Femur (tissue), 1 donor: Measurements from ENCODE around the gene ELN.
"Not testable (repeated sequence)": the region's sequence is repeated elsewhere in the genome, so short reads cannot be mapped to it uniquely, and the experiment has no call there.

Experiments used
- DNase-seq: peaks from one replicate; pipeline ENCODE4 v3.0.0-alpha.2; 2017

The ELN gene

DNA sequence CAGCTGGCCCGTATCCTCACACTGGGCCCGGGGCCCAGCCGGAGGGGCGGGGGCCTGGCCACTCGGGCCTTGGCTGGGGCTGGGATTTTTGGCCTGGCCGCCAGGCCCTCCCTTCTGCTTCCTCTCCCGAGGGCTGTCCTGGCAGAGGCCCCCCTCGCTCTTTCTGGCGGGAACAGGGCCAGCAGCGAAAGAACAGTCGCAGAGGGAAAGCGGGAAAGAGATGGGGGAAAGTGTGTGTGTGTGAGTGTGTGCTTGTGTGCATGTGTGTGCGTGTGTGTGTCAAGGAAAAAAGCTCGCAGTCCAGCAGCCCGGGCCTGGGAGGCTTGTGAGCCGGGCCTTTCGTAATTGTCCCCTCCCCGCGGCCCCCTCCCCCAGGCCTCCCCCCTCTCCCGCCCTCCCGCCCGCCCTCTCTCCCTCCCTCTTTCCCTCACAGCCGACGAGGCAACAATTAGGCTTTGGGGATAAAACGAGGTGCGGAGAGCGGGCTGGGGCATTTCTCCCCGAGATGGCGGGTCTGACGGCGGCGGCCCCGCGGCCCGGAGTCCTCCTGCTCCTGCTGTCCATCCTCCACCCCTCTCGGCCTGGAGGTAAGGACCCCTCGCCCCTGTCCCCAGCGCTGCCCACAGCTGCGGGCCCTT is at the start of gene ELN:
ELN (plus strand) TSS at position 491 of the 638 bp plus-strand sequence; CDS start at position 506, 15 bp downstream.
- peak; percentile 94 for DNase-seq

DNA sequence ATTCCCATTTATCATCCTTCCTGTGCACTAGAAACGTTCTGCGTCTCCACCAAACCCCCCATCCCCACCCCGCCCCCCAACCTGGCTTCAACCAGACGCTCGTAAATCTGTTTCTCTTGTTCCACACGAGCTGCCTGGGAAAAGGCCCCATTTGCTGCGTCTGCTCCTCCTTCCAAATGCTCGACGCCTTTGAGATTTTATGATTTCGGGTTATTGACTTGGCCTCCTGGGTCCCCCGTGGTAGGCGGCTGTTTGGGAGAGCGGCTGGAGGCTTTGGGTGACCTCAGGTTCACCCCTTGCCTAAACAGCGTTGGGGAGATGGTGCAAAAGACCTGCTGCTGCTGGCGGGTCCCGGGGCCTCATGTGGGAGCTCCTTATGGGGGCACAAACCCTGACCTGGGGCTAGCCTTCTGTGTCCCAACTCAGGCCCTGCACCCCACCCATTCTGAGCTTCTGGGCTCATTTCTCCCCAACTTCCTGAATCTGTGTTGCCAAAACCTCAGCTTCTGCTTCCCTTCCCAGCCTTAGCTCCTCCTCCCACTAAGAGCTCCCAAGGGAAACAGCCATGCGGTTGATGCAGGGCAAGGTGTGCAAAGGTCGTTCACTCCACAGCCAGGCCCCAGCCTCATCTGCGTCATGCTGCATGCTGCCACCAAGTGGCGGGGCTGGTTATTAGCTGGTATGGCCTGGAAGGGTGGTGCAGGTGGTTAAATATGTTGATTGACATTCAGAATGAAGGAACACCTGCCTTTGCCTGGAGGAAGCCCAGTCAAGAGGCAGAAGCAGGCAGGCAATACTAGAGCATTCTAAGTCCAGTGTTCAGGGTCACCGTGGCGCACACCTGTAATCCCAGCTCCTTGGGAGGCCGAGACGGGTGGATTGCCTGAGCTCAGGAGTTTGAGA is 49.1 kb upstream of the ELN start:
- DNase-seq: peak; percentile 57

DNA sequence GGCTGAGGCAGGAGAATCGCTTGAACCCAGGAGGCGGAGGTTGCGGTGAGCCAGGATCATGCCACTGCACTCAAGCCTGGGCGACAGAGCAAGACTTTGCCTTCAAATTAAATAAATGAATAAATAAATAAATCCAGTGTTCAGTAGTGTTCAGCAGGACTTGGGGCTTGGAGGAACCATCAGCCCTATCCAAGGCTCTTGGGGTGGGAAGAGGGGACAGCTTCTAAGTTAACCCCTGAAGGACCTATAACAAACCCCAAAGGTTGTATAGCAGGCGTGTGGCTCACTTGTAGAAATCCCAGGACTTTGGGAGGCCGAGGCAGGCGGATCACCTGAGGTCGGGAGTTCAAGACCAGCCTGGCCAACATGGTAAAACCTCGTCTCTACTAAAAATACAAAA is 48.3 kb upstream of the ELN start:
- DNase-seq: not testable (repeated sequence)

DNA sequence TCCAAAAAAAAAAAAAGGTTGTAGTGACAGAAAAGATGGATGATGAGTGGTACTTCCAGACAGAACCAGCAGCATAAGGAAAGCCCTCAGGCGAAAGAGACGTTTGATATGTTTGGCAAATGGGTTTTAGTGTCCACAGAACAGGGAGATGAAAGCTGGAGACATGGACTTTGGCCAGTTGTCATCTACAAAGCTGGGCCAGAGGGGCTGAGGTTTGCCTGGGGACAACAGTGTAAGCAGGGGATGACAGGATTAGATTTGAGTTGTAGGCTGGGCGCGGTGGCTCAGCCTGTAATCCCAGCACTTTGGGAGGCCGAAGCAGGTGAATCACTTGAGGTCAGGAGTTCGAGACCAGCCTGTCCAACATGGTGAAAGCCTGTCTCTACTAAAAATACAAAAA is 47.8 kb upstream of the ELN start:
- no peak for DNase-seq

DNA sequence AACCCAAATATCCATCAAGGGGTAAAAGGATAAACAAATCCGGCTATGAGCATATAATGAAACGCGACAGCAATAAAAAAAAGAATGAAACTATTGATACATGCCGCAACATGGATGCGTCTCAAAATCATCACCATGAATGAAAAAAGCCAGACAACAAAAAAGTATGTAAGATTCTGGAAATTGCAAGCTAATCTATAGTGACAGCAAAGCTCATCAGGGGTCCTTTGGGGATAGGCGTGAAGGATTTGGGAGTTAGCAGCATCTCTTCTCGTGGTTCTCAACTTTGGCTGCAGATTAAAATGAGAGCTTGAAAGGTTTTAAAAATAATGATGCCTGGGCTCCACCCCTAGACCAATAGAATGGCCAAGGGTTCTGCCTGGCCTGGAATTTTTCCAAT is 46.0 kb upstream of the ELN start:
- DNase-seq: no peak

DNA sequence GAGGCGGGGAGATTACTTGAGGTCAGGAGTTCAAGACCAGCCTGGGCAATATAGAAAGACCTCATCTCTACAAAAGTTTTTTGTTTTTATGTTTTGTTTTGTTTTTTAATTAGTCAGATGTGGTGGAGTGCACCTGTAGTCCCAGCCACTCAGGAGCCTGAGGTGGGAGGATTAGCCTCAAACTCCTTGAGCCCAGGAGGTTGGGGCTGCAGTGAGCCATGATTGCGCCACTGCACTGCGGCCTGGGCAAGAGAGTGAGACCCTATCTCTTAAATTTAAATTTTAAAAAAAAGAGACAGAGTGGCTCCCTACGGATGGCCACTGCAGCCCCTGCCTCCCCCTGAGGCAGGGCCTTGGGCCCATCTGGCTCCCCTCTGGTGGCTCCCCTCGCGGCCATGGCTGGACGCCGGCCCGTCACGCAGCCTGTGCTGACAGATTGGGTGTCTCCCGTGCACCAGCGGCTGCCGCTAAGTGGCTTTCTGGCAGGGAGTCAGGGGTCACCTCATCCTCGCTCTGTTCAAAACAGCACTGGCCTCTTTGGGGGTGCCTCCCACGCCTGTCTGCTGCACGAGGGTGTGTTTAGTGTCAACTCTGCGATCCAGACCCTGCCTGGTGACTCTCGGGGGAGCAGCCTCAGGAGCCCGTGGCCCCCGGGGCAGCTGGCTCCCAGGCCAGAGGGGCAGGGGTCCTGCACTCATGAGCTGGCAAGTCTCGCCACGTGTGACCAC is 44.4 kb upstream of the ELN start:
- no peak for DNase-seq

DNA sequence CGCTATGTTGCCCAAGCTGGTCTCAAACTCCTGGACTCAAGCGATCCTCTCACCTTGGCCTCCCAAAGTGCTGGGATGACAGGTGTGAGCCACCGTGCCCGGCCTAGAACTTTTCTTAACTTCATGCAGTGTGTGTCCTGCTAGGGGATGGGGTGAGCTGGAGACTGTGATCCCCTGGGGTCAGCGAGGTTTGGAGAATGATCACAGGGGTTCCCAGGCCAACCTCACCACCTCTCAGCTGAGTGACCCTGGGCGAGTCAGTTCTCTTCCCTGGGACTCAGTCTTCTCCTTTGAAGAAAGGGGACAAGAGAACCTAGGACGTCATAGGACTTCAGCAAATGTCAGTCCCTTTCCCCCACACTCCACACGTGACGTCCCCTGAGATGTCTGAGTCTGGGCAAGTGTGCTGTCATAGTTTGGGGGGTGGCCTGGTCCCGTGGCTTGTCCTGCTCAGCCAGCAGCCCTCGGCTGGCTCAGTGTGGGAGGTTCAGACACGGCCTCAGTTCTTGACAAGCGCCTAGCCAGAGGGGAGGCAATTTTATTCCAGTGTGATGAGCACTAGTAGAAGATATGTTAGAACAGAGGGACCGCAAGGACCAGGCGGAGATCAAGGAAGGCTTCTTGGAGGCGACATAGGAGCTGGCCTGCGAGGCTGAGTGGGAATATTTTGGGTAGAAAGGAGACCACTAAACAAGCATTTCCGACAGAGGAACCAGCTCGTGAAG is 43.3 kb upstream of the ELN start:
- no peak for DNase-seq

DNA sequence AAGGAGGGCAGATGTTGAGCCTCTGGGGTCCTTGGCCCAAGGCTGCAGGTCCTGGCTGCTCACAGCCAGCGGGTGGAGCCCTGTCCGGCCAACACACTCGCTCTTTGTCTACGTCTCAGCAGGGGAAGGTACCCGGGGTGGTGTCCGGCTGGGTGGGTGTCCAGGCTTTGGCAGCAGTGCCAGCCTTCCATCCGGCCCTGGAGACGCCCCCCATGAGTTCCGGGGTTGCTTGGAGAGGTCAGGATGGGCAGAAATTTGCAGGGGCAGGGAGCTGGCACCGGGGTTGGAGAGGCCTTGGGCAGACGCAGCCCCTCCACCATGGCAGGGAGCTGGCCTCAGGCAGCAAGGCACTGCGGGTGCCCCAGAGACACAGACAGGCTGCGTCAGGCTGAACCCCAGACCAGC is 42.2 kb upstream of the ELN start:
- DNase-seq: no peak

DNA sequence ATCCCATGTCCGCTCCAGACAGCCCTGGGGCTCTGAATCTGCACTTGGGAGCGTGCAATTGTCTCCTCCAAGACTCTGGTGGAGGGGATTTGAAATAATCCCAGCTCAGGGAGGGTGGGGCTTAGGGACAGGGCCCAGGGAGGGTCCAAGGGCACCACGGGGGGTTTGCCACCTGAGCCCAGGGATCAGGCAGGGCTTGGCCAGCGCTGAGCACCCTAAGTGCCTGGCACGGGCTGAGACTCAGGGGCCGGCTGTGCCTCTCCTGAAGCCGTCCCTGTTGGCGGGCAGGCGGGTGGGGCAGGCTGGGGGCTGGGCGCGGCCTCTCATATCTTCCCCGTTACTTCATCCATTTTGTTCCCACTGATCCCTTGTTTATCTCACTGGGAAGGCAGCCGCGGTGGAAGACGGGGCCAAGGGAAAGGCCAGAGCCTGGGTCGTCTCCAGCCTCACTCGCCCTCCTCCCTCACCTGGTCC is 41.8 kb upstream of the ELN start:
- no peak for DNase-seq

DNA sequence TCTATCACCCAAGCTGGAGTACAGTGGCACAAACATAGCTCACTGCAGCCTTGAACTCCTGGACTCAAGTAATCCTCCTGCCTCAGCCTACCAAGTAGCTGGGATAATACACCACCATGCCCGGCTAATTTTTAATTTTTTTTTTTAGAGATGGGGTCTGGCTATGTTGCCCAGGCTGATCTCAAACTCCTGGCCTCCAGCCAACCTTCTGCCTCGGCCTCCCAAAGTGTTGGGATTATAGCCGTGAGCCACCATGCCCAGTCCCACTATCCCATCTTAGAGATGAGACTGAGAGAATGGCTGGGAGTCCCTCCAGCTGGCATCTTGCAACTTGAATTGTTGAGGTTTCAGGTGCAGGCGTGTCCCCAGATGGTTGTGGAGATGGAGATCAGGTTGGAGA is 40.7 kb upstream of the ELN start:
- no peak for DNase-seq

DNA sequence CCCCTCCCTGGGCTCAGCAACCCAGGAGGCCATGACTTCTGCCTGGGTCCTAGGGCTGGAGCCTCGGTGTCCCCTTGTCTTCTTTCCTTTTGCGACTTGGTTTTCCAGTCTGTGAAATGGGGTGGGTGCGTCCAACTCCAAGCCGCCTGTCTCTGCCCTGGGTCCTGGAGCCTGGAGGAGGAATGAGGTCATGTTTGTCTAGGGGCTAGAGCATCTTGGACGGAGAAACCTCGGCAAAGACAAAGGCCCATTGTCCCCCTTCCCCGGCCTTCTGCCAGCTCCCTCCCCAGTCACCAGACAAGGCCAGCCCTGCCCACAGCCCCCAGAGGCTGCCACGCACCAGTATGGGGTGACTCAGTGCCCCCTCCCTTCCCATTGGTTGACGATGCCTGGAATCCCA is 39.8 kb upstream of the ELN start:
- DNase-seq: no peak

DNA sequence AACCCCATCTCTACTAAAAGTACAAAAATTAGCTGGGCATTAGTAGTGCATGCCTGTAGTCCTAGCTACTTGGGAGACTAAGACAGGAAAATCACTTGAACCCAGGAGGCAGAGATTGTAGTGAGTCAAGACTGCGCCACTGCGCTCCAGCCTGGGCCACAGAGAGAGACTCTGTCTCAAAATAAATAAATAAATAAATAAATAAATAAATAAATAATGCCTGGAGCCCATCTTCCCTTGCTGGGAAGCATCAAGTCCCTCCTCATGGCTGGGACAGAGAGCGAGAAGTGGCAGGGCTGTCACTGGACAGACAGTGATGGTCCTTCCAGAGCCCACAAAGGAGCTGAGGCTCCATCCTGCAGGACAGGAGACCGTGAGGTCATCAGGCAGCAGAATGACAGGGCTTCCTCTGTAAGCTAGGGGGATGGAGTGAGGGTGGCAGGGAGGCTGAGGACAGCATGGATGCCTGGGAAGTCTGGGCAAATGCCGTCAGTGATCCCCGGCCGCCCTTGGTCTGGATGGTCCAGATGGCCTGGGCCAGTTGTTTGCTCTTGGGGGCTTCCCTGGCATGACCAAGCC is 36.4 kb upstream of the ELN start:
- DNase-seq: no peak

DNA sequence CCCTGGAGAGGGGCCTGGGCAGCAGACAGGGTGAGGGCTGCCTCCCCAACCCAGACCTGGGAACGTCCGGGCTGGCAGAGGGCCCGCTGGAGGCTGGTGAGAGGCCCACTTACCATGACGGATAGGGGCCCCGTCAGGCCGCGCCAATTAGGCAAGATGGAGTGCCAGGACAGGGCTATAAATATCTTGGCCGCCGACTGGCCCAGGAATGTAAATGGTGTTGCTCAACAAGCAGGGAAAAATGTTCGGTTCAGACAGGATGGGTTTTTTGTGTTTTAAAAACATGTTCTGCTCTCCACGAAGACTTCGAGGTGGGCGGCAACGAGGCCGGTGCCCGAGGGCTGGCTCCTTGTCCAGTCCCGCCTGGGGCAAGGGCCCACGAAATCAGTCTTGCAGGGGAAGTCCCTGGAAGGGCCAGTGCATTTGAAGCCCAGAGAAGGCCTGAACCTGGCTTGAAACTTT is 35.8 kb upstream of the ELN start:
- DNase-seq: peak; percentile 80

DNA sequence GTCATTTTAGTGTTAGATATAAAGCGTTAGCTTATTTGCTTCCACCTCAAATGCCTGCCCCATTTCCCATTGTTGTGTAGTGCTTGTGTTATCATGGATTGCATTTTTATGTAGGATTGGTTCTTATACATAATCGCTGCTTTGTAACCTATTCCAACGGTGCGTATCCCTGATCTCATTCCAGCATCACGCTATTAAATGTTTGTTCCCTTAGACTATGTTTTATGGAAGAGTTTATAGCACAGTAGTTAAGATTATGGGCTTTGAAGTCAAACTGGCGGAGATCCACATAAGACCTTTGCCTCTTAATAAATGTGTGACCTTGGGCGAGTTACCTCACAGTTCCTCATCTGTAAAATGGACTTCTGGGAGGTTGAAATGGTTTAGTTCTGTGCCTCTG is 34.0 kb upstream of the ELN start:
- no peak for DNase-seq

DNA sequence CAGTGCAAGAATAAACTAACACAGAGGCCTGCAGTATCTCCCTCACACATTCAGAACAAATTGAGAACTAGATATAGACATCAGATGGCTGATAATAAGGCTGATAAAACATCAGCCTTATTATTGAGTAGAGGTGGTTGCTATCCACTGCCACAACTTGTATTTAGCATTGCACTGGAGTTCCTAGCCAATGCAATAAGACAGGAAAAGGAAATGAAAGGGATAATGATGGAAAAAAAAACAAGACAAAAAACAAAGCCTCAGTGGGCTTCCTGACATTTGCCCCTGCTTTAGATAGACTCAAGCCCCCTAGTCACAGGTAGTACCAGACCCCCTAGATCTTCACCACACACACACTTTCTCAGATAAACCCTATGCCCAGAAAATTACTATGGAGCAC is 33.2 kb upstream of the ELN start:
- no peak for DNase-seq

DNA sequence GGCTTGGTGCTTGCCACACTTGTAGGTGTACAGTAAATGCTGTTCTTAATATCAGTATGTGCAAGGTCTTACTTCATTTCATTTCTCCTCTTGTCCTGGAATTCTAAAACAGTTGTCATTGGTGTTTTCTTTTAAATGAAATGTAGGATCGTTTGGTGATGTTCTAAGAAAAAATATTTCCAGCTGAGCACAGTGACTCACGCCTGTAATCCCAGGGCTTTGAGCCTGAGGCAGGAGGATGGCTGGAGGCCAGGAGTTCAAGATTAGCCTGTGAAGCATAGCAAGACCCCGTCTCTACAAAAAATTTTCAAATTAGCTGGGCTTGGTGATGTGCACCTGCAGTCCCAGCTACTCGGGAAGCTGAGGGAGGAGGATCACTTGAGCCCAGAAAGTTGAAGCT is 32.6 kb upstream of the ELN start:
- no peak for DNase-seq

DNA sequence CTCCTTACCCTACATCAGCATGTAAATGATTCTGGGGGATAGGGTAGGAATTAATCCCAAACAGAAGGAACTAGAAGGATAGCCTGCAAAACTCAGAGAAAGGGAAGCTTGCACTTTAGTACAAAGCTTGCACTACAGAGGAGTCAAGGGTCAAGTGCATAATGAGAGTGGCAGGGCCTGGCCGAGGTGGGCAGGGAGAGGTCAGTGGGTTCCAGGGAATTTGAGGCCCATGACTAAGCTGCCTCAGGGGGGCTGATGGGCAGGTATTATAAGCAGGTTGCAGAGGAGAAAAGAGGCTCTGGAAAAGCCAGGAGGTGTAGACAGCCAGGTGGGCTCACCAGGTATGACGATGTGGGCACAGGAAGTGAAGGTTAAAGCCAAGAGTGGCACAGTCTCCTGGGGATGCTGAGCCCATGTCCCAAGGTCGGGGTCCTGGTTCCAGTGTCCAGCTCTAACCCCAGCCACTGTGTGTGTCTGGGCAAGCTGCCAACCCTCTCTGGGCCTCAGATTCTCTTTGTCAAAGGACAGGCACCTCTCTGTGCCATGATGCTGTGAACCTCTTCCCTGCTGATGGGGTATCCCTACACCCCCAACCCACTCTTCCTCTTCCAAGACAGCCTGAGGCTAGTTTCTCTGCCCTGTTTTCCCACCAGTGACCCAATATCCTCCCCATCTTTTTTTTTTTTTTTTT is 32.0 kb upstream of the ELN start:
- DNase-seq: no peak

DNA sequence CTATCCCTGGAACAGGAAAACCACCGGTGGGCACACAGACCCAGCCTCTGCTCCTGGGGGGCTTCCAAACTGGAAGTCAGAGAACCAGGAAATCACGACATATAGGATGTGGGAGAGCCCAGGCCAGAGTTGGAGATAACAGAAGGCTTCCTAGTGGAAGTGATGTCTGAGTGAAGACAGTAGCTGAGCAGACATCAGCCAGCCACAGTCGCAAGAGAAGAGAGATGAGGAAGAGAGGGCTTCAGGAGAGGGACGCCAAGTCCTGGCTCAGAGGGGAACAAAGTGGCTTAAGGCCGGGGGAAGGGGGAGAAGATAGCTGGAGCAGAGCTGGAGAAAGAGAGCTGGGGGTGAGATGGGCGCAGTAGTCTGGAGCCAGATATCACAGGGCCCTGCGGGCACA is 30.9 kb upstream of the ELN start:
- DNase-seq: no peak

DNA sequence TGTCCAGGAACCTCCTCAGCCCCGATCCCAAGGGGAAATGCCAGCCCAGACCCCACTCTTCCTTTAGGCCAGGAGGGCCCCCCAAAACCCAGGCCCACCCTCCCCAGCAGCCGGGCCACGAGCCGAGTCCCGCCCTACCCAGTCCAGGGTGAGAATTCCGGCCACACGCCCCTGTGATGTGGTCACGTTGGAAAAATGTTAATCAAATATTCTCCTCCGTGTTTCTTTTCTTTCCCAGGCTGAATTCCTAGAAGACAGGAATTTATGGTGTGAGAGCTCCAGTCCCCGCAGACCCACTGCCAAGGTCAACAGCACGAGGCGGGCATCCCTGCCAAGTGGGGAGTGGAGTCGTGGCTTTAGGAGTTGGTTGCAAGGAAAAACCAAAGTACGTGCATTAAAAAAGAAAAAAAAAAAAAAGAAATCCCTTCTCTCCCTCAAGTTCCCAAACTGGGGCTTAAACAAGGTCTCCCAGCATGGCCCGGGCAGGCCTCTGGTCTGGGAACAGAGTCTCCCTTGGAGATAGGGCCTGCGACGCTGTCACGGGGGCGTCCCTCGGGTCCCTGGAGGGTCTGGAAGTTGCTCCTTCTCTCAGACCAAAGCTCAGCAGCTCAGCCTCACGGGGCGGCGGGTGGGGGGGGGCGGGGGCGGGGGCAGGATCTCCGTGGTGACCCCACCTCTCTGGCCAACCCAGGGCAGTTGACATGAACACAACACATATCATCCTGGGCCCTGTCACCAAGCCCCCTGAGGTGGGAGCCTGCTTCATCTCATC is 28.1 kb upstream of the ELN start:
- peak; percentile 93 for DNase-seq

DNA sequence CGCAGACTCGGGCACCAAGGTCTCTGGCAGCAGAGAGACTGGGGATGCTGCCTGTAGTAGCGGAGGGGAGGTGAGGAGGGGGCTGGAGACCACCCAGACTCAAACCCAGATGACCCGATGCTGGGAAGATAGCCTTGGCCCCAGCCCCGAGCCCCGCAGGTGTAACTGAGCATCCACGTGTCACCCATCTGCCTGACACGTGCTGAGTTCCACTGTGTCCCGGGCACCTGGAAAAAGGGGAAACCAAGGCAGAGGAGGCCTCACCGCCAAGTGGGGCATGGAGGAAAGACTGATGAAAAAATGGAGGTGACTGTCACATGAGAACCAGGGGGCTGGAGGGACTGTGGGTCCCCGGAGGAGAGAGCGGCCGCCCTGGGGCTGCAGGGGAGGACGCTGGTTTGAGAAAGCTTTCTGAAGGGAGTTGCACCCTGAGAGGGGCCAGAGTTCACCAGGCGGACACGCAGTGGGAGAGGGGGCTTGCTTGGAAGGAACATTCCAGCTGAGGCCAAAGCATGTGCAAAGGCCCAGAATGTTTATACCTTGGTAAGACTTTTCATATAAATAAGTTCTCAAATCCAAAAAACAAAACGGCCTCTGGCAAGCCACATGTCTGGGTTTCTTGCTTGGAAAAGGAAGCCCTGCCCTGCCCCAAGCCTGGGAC is 27.4 kb upstream of the ELN start:
- DNase-seq: no peak

DNA sequence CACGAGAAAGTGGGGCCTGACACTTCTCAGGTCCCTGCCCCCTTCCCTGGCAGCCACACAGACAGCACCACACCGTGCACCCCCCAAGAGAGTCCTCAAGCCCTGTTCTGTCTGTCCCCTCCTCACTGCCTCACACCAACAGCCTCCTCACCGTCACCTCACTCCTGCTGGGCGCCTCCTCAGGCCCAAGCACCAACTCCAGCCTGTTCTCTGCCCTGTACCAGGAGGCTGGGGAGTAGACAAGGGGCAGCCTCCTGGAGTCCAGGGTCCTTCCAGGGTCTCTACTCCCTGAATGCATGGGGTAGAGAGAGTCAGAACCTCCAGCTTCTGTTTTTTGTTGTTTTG is 26.9 kb upstream of the ELN start:
- DNase-seq: no peak
